Measurements from ENCODE around the gene ANKRD23. TPM values are rescaled to one million over a fixed set of nuclear protein-coding genes. Genes with fewer than 3 reads are reported as not detected.

The ANKRD23 gene
- total and polyA plus RNA-seq, 2 of the 4 experiments (the other 2 are of a cell fraction), result 0.54 to 1.5 TPM

GRCh38 chr2:96809951-96810782 is 33.7 kb downstream of the ANKRD23 start:
- Histone ChIP-seq H3K9me3 (ENCODE audit: control insufficient read depth, insufficient read depth, low read length) (no peaks in the 10 kb centered on the region), H3K14ac (replicated peaks; ENCODE audit: low read depth, low read length) (no peak overlapping the region), H2BK120ac (ENCODE audit: low read depth, low read length) (no peak overlapping the region), H4K91ac (ENCODE audit: insufficient read depth, low read depth, low read length) (no peak overlapping the region), H3K4me3 (ENCODE audit: insufficient read depth, low read depth, low read length) (no peak overlapping the region), H3K23ac (ENCODE audit: low read depth, low read length) (no peak overlapping the region), H2BK5ac (ENCODE audit: low read depth, low read length, poor library complexity, severe bottlenecking) (no peak overlapping the region), H2AFZ (replicated peaks; ENCODE audit: low read length, poor library complexity) (no peak overlapping the region), H3K4ac (ENCODE audit: low read depth, low read length) (no peak overlapping the region), H4K8ac (ENCODE audit: low read depth in 2 of 2, low read length in 2 of 2) (no peak overlapping the region), H2BK15ac (ENCODE audit: low read depth, low read length) (no peak overlapping the region), H2BK20ac (ENCODE audit: low read depth, low read length) (no peak overlapping the region), H3K27ac (ENCODE audit: insufficient read depth, low read length) (no peak overlapping the region), H3K36me3 (ENCODE audit: control insufficient read depth, insufficient read depth, low read length) (0 out of 2 replicates have a peak, but pooled peaks cover 1% of the 10 kb centered on the region), H3K9ac (ENCODE audit: low read depth, low read length) (no peak overlapping the region), H2AK9ac (replicated peaks; ENCODE audit: low read depth, low read length, poor library complexity) (no peak overlapping the region), H2AK5ac (ENCODE audit: low read depth, low read length) (no peak overlapping the region), H3K18ac (ENCODE audit: low read depth, low read length) (no peak overlapping the region), H3K9me1 (ENCODE audit: insufficient read depth, low read length) (peaks cover 4% of the 10 kb centered on the region; the same call in 1 of the 2 replicates), H4K5ac (ENCODE audit: low read depth, low read length) (no peak overlapping the region), H3K4me1 (ENCODE audit: control insufficient read depth, insufficient read depth, low read length) (peaks cover 5% of the 10 kb centered on the region), H3K79me1 (ENCODE audit: low read depth in 1 of 2, low read length in 2 of 2) (no peaks in the 10 kb centered on the region), H3K27me3 (ENCODE audit: control insufficient read depth, insufficient read depth, low read length) (no peaks in the 10 kb centered on the region), H4K20me1 (ENCODE audit: insufficient read depth, low read length) (no peaks in the 10 kb centered on the region), H3K56ac (ENCODE audit: extremely low read depth, insufficient read depth, low read length) (no peak overlapping the region), H3K4me2 (ENCODE audit: low read depth, low read length) (no peak overlapping the region)
- intact Hi-C loops (cut with micrococcal nuclease), result no loop called here
- ChIA-PET POLR2A (ENCODE audit: unreplicated experiment) (no interaction called here), CTCF (interaction anchor here (0.9 kb wide), 1 partner anchor 15 kb away, joined by 3 read pairs; no protein-coding TSS in a partner anchor)
- no TSS peak for BruUV-seq (replicated peaks)
- ATAC-seq (ENCODE audit: low read depth) (no peak), DNase-seq (no peak)
- WGBS, 2 experiments (ENCODE audit: extremely low coverage in 2 of 2, insufficient read length in 1 of 2), result 87% methylated on average over 5 of the region's 12 CpGs; no CpG with 5 or more reads in 1 of the 2 experiments
- no peak for TF ChIP-seq USF2 (IDR thresholded peaks at IDR 0.05; ENCODE audit: low read depth, low read length)
- TF ChIP-seq RCOR1 (IDR thresholded peaks at IDR 0.05; ENCODE audit: insufficient replicate concordance, low read length), result no peak
- no peak for TF ChIP-seq RFX5 (IDR thresholded peaks at IDR 0.05; ENCODE audit: low read depth, low read length)
- TF ChIP-seq ELK1 (IDR thresholded peaks at IDR 0.05; ENCODE audit: borderline replicate concordance, low read depth, low read length), result no peak
- TF ChIP-seq BHLHE40 (IDR thresholded peaks at IDR 0.05; ENCODE audit: low read depth, low read length), result no peak
- TF ChIP-seq CEBPB (IDR thresholded peaks at IDR 0.05; ENCODE audit: low read depth, low read length), result no peak
- TF ChIP-seq FOS (IDR thresholded peaks at IDR 0.05; ENCODE audit: low read depth, low read length), result no peak
- TF ChIP-seq POLR2A (IDR thresholded peaks at IDR 0.05; ENCODE audit: low read depth, low read length), result no peak
- no peak for TF ChIP-seq MAFK (IDR thresholded peaks at IDR 0.05; ENCODE audit: low read depth, low read length)
- no peak for TF ChIP-seq NFE2L2 (IDR thresholded peaks at IDR 0.05; ENCODE audit: low read depth, low read length)
- no peak for TF ChIP-seq MAZ (IDR thresholded peaks at IDR 0.05; ENCODE audit: borderline replicate concordance, low read depth, low read length)
- TF ChIP-seq CTCF (conservative IDR thresholded peaks at IDR 0.05; ENCODE audit: low read depth, low read length), result no peak
- no peak for TF ChIP-seq CHD1 (IDR thresholded peaks at IDR 0.05; ENCODE audit: low read depth, low read length)
- TF ChIP-seq RAD21 (IDR thresholded peaks at IDR 0.05; ENCODE audit: low read length), result no peak
- no peak for TF ChIP-seq SMC3 (IDR thresholded peaks at IDR 0.05; ENCODE audit: low read depth, low read length)
- in situ Hi-C loops (cut with MboI; ENCODE audit: low sequenced_read_pairs), result no loop called here
- dilution Hi-C loops (cut with HindIII; ENCODE audit: low sequenced_read_pairs, unreplicated experiment), result no loop called here

Data from IMR-90 (cell line).